AG09309 (cell line): Measurements from ENCODE around the gene FNBP1.

Experiments
- DNase-seq: peaks from one replicate; pipeline ENCODE4 v3.0.0-alpha.2; 2010; ENCODE audit warnings: low read depth
- H3K4me3 ChIP-seq: 2 replicates; pipeline ENCODE4 v1.5.1; 2011; ENCODE audit warnings: mild to moderate bottlenecking, low read depth, low read length, moderate library complexity; ENCODE audit not compliant: control insufficient read depth
- TF ChIP-seq, protein P1 (sequence below): IDR thresholded peaks from 2 replicates; pipeline ENCODE4 v1.5.1; 2011; ENCODE audit warnings: mild to moderate bottlenecking, low read depth, low read length, inconsistent platforms; ENCODE audit not compliant: insufficient read depth, control insufficient read depth; ENCODE audit errors: missing control alignments

The FNBP1 gene

DNA sequence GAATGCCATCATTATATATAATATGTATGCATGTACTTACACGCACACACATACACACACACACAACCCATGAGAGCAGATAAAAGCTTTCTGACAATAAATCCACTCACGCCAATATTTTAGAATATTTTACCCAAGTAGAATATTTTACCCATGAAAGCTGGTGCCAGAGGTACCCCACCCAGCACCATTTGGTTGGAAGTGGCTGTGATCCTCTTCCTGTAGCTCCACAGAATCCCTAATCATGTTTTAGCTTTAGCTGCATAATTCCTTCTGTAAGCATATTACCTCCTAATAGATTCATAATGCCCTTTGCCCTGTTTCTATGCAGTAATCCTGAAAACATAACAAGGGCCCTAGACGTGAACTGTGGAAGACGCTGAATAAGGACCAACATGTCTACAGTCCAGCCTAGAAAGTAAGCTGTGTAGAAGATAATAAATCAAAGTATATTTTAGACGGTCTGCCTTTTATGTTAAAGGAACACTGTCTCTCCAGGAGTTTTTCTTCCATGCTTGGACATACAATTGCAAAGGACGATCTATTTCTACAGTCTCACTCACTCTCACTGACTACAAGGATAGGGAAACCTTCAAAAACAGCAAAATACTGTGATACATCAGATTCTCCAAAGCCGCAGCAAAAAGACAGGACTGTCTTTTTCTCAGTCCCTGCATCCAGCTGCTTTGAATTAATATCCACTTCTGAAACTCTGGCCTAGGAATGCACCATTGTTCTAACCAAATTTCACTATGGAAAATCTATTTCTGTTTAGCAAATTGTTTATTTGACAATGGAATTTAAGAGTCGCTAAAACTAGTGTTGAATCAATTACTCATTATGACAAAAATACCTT lies 109.6 kb downstream of the FNBP1 start:
- no peak for DNase-seq
- H3K4me3 ChIP-seq, result no peak overlapping the region
- TF ChIP-seq, protein P1, sequence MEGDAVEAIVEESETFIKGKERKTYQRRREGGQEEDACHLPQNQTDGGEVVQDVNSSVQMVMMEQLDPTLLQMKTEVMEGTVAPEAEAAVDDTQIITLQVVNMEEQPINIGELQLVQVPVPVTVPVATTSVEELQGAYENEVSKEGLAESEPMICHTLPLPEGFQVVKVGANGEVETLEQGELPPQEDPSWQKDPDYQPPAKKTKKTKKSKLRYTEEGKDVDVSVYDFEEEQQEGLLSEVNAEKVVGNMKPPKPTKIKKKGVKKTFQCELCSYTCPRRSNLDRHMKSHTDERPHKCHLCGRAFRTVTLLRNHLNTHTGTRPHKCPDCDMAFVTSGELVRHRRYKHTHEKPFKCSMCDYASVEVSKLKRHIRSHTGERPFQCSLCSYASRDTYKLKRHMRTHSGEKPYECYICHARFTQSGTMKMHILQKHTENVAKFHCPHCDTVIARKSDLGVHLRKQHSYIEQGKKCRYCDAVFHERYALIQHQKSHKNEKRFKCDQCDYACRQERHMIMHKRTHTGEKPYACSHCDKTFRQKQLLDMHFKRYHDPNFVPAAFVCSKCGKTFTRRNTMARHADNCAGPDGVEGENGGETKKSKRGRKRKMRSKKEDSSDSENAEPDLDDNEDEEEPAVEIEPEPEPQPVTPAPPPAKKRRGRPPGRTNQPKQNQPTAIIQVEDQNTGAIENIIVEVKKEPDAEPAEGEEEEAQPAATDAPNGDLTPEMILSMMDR, result no peak

- DNase-seq, result no peak
- H3K4me3 ChIP-seq, result no peak overlapping the region
- TF ChIP-seq, protein P1, result no peak
Observed at GRCh38 chr9:129932303-129933151, 110.5 kb downstream of the FNBP1 start.

DNA sequence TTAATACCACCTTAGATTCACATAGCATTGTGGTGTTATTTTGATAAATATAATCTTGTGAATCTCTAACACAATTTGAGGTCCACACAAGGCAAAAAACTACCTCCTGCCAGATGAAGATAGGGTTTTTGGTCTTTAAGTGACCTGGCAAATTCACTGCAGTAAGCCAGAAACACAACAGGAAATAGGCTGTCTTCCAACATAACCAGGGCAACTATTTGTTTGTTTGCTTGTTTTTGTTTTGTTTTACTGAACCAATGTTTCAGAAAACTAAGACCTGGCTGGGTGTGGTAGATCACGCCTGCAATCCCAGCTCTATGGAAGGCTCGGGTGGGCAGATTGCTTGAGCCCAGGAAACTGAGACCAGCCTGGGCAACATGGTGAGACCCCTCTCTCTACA lies 112.2 kb downstream of the FNBP1 start:
- no peak for DNase-seq
- TF ChIP-seq, protein P1, result no peak
- H3K4me3 ChIP-seq, result no peak overlapping the region

GRCh38 chr9:129929496-129930125 lies 113.4 kb downstream of the FNBP1 start:
- DNase-seq, result no peak
- TF ChIP-seq, protein P1, result no peak
- H3K4me3 ChIP-seq, result no peak overlapping the region

- TF ChIP-seq, protein P1, result no peak
- no peak overlapping the region for H3K4me3 ChIP-seq
- DNase-seq, result no peak
Observed at GRCh38 chr9:129923589-129923988, 119.4 kb downstream of the FNBP1 start.

GRCh38 chr9:129921905-129922304 lies 121.1 kb downstream of the FNBP1 start:
- TF ChIP-seq, protein P1, result no peak
- H3K4me3 ChIP-seq, result no peak overlapping the region
- no peak for DNase-seq
